Fibroblast of peridontal ligament (primary cell): ENCODE data around the gene SCYGR4.

Source experiments
- DNase-seq: peaks from one replicate; pipeline ENCODE4 v3.0.0-alpha.2; 2010; ENCODE audit errors: extremely low read depth

Gene SCYGR4

DNA sequence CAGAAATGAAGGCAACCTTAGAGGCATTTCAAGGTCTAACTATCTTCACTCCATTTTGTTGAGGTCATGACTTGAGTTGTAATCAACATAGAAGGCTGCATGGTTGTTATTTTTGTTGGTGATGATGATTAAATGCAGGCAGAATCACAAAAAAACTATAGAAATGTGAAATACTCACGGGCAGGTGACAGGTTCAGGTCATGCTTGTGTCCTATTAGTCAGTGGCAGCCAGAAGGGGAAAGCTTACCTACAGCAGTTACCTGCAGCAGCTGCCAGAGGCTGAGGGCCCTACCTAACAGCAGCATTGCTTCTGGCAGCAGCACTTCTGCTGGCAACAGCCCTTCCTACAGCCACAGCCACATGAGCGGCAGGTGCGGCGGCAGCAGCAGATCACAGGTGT is 3.1 kb upstream of the SCYGR4 start:
- DNase-seq, result no peak

- DNase-seq, result no peak
These were observed 2.6 kb upstream of the SCYGR4 start, which contains the start of gene SCYGR3 for GRCh38 chr2:227614740-227615139. Gene SCYGR3, minus strand, starts transcription at chr2:227614840. Its CDS starts 0 bp downstream, at chr2:227614840.

DNA sequence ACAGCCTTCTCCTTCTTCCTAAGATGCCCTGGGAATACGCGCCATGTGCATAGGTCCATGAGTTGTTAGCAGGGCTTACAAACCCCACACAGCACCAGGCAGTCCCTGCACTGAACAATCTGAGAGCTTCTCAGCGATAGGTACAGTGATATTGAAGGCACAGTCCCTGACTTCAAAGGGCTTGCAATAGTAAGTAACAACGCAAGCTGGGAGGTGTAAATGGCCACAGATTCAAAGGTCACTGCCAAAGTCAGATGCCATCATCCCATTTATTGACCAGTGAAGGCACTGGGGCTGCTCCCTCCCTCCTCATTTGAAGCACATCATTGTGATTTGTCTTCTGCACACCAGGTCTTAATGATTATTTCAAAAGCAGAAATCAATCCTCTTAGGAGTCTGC is 2.1 kb upstream of the SCYGR4 start:
- DNase-seq, result no peak

- DNase-seq, result no peak
These were observed 1.4 kb upstream of the SCYGR4 start for GRCh38 chr2:227615906-227616305.

DNA sequence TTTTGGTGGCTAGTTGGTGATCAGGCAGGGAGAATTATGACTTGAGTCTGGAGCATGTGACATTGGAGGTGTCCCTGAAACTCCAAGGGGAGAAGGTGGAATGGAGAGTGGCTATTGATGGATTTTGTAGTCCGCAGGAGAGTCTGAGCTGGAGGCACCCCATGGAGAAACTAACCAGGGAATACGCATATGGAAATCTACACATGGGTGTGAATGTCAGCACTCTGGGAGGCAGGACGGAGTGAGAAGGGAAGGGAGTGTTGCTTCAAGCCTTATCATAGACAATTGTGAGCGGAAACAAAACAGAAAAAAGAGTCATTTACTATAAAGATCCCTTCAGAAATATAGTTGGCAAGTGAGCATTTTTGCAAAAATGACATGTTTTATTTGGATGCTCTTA is 667 bp upstream of the SCYGR4 start:
- DNase-seq, result no peak

- peak; percentile 48 for DNase-seq
These were observed 5.9 kb downstream of the SCYGR4 start for GRCh38 chr2:227623226-227623625.

DNA sequence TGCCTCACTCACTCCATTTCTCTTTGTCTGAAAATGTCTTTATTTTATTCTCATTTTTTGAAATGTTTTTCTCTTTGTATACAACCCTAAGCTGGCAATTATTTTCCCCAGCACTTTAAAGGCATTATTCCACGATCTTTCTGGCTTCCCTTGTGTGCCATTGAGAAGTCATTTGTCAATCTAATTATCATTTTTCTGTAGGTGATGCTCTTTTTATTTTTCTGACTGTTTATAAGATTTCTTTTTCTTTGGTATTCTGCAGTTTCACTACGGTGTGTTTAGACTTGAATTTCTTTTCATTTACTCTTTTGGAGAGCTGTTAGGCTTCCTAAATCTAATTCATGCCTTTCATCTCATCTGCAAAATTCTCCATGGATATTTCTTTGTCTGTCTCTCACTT is 8.1 kb downstream of the SCYGR4 start:
- no peak for DNase-seq

DNA sequence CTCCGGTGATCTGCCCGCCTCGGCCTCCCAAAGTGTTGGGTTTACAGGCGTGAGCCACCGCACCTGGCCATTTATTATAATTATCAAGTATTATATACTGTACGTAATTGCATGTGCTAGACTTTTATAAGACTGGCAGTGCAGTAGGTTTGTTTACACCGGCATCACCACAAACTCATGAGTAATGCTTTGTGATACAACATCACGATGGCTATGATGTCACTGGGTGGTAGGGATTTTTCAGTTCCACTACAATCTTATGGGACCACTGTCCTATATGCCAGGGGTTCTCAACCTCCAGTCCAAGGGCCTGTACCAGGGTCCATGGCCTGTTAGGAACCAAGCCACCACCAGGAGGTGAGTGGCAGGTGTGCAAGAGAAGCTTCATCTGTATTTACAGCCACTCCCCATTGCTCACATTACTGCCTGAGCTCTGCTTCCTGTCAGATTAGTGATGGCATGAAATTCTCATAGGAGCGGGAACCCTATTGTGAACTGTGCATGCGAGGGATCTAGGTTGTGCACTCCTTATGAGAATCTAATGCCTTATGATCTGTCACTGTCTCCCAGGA is 9.4 kb downstream of the SCYGR4 start:
- no peak for DNase-seq

DNA sequence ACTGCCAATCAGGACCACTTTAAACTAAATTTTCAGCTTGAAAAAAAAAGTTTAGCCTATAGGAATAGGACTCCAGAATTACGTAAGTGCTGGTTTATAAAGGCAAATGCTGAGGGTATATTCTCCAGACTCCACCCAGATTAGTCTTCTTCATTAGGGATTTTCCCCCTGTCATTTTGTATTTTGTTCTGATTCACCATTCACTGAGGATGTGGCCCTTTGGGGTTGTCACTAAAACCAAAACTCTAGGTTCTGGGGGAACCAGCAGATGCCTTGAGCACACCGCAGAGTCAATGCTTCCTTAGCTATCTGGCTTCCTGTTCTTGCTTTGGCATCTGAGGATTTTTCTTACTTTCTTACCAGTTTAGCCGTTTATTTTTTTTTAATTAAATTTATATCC is 10.5 kb downstream of the SCYGR4 start:
- DNase-seq, result no peak

- no peak for DNase-seq
These were observed 12.1 kb downstream of the SCYGR4 start for GRCh38 chr2:227629435-227629834.

- no peak for DNase-seq
These were observed 13.0 kb downstream of the SCYGR4 start for GRCh38 chr2:227630322-227630721.

DNA sequence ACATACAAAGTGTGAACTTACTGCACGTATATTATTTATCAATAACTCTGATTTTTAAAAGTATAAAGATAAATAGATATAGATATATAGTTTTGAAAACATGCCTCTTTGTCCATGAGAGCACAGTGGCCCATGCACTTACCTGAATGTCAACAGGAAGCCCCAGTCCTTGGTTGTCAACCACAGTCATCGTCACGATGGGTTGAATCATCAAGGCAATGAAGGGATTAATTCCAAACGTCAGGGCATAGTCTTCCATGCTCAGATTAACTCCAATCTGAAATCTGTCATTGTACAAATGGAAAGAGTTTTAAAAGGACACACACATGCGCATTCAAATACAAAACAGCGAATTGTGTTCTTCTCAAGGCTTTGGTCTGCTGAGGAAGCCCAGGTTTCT is 15.5 kb downstream of the SCYGR4 start:
- DNase-seq, result no peak

DNA sequence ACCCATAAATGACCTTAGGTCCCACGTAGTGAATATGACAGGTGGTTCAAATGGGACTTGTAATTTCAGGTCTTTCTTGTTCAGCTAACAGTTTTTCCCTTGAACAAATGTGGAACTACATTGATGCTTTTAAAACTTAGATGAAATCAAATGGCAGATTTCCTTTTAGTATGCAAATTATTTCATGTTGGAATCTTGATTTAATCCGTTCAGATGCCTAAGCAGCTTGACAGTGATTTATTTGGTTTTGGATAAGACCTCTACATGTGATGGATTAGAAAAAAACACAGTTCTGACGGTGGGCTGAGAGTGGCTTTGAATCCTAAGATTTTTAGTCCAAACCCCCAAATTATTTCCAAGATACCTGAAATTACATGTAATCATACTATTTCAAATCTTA is 16.9 kb downstream of the SCYGR4 start:
- DNase-seq, result no peak

DNA sequence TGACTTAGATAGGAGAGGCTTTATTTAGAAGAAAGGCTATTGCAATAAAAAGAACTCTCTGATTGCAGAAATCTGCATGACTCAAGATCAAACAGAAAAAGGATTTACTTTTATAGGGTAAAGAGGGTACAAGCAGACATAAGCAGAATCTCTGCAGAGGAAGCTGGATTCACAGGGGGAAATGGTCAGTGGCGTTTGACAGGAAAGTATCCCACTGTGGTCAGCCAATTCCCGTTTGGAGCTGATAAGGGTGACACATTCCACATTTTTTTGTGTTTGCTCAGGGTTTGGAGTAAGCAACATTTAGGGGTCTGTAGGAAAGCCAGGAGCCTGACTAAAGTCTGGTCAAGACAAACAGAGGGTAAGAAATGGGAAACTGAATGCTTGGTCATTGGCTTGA is 25.4 kb downstream of the SCYGR4 start:
- DNase-seq, result no peak

- no peak for DNase-seq
These were observed 26.8 kb downstream of the SCYGR4 start for GRCh38 chr2:227643990-227644551.

- DNase-seq, result peak; percentile 61
These were observed 36.1 kb downstream of the SCYGR4 start for GRCh38 chr2:227653419-227653818.

- no peak for DNase-seq
These were observed 37.1 kb downstream of the SCYGR4 start for GRCh38 chr2:227654426-227654825.

GRCh38 chr2:227655454-227655853 is 38.2 kb downstream of the SCYGR4 start:
- DNase-seq, result peak; percentile 91

GRCh38 chr2:227657199-227657845 is 40.0 kb downstream of the SCYGR4 start:
- peak; percentile 78 for DNase-seq

DNA sequence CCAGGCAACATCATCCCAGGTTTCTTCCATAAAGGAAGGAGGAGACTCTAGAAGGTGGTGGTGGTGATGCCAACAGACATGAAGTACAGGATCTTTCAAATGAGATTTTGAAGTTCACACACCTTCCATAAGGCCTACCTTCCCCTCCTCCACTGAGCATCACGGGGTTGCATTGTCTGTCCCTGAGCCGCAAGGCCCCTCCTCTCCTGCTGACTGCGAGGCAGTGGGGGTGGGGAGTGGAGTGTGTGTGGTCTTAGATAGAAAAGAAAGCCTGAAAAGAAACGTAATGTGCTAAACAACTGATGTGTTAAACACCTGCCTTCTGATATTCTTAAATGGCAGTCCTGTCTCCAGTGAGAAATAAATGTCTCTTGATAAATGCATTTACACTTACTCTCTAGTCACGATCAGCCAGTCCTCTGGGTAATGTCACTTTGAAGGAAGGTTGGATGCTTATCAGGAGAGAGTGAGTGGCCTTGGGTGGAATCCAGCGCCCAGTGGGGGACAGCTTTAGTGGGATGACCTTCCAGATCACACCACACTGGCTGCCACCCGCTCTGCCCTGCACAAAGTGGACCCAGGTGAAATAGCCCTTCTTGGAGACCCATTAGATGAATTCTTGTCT is 43.8 kb downstream of the SCYGR4 start:
- DNase-seq, result no peak

GRCh38 chr2:227661827-227662226 is 44.5 kb downstream of the SCYGR4 start:
- DNase-seq, result no peak

- DNase-seq, result no peak
These were observed 48.1 kb downstream of the SCYGR4 start for GRCh38 chr2:227665189-227665940.
